K562 (cell line): ENCODE results near the gene FIZ1. TPM values are rescaled to one million over a fixed set of nuclear protein-coding genes. Genes with fewer than 3 reads are reported as not detected.

Source experiments
- ARID3B ChIP-seq: fragments of 250-450 bp; sonication (Bioruptor Pico); IDR thresholded peaks from 2 replicates; pipeline ENCODE4 v1.4.0; 2020; ENCODE audit warnings: borderline replicate concordance
- CCNT2 ChIP-seq: IDR thresholded peaks from 2 replicates; pipeline ENCODE4 v1.6.1; 2011; ENCODE audit warnings: borderline replicate concordance, low read depth, mild to moderate bottlenecking, moderate library complexity, mixed read lengths, low read length; ENCODE audit not compliant: insufficient read length; ENCODE audit errors: extremely low read depth
- CXXC5 ChIP-seq: fragments of 250-450 bp; sonication (Bioruptor Pico); IDR thresholded peaks from 2 replicates; pipeline ENCODE4 v1.8.0; 2022; ENCODE audit warnings: inconsistent platforms, mild to moderate bottlenecking, moderate library complexity
- KDM5B ChIP-seq: fragments of 200-600 bp; sonication (generic); IDR thresholded peaks from 2 replicates; pipeline ENCODE4 v1.6.1; 2012; ENCODE audit warnings: low read depth, mild to moderate bottlenecking, moderate library complexity, low read length, control low read depth, inconsistent platforms; ENCODE audit not compliant: insufficient replicate concordance
- KLF10 ChIP-seq: fragments of 250-450 bp; sonication (Bioruptor Pico); IDR thresholded peaks from 2 replicates; pipeline ENCODE4 v1.6.1; 2021; ENCODE audit warnings: matching md5 sums
- KLF13 ChIP-seq: fragments of 450-650 bp; IDR thresholded peaks from 2 replicates; pipeline ENCODE4 v1.6.1; 2016; ENCODE audit warnings: missing genetic modification characterization, low read depth, mild to moderate bottlenecking, missing compliant biosample characterization, moderate library complexity, borderline replicate concordance
- MTA3 ChIP-seq: fragments of 450-650 bp; formaldehyde crosslinking; IDR thresholded peaks from 2 replicates; pipeline ENCODE4 v1.6.1; 2017; ENCODE audit warnings: mild to moderate bottlenecking, borderline replicate concordance
- MXI1 ChIP-seq: IDR thresholded peaks from 2 replicates; pipeline ENCODE4 v1.6.1; 2011; ENCODE audit warnings: low read depth, mild to moderate bottlenecking, improper control_type of control experiment, low read length
- NFRKB ChIP-seq: fragments of 450-650 bp; IDR thresholded peaks from 2 replicates; pipeline ENCODE4 v1.6.1; 2016; ENCODE audit warnings: low read depth
- PML ChIP-seq: IDR thresholded peaks from 2 replicates; pipeline ENCODE4 v1.6.1; 2012; ENCODE audit warnings: low read length, inconsistent platforms
- POLR2H ChIP-seq: IDR thresholded peaks from 2 replicates; pipeline ENCODE4 v1.6.1; 2016; ENCODE audit warnings: missing genetic modification characterization, low read depth, mild to moderate bottlenecking, control low read depth, missing compliant biosample characterization, moderate library complexity
- RBM39 ChIP-seq: fragments of 200-400 bp; formaldehyde crosslinking; optimal IDR thresholded peaks from 2 replicates; pipeline ENCODE3; 2018; ENCODE audit warnings: low read depth, low read length
- SIRT6 ChIP-seq: IDR thresholded peaks from one replicate; pipeline ENCODE4 v1.6.1; 2012; ENCODE audit warnings: low read depth, mild to moderate bottlenecking, control low read depth, inconsistent platforms, low read length, moderate library complexity
- SMARCE1 ChIP-seq: fragments of 450-650 bp; IDR thresholded peaks from 2 replicates; pipeline ENCODE4 v1.7.1; 2016; ENCODE audit warnings: mild to moderate bottlenecking
- SNRNP70 ChIP-seq: fragments of 200-400 bp; formaldehyde crosslinking; optimal IDR thresholded peaks from 2 replicates; pipeline ENCODE3; 2017; ENCODE audit warnings: low read depth, low read length
- TAF7 ChIP-seq: fragments of 450-650 bp; IDR thresholded peaks from 2 replicates; pipeline ENCODE4 v1.6.1; 2016; ENCODE audit warnings: missing genetic modification characterization, missing compliant biosample characterization
- TBL1XR1 ChIP-seq, 2 experiments: IDR thresholded peaks; 2 replicates each; pipeline ENCODE4 v1.6.1; 2012; ENCODE audit warnings: improper control_type of control experiment in 2 of 2, low read length in 2 of 2, mild to moderate bottlenecking in 1 of 2
- TRIM28 ChIP-seq: fragments of 450-650 bp; IDR thresholded peaks from 2 replicates; pipeline ENCODE4 v1.6.1; 2017
- U2AF2 ChIP-seq: fragments of 200-400 bp; formaldehyde crosslinking; optimal IDR thresholded peaks from 2 replicates; pipeline ENCODE3; 2017; ENCODE audit warnings: low read depth, mild to moderate bottlenecking, low read length
- ZBTB11 ChIP-seq, 3 experiments: fragments of 200-800 bp in 1 of 3; fragments of 250-450 bp in 1 of 3; fragments of 450-650 bp in 1 of 3; sonication (Bioruptor Pico) in 1 of 3; sonication (Bioruptor generic) in 1 of 3; formaldehyde crosslinking in 1 of 3; IDR thresholded peaks; 2 replicates each; pipeline versions ENCODE4 v1.6.1 to v1.8.0; 2016 to 2022; ENCODE audit warnings: mild to moderate bottlenecking in 2 of 3, missing genetic modification characterization in 2 of 3, missing compliant biosample characterization in 1 of 3, moderate library complexity in 1 of 3
- ZFX ChIP-seq: sonication (generic); formaldehyde crosslinking; IDR thresholded peaks from 2 replicates; pipeline ENCODE4 v1.8.0; 2022; ENCODE audit warnings: mild to moderate bottlenecking, missing genetic modification reagents, moderate library complexity
- ZKSCAN3 ChIP-seq: fragments of 250-450 bp; sonication (Bioruptor Pico); IDR thresholded peaks from 2 replicates; pipeline ENCODE4 v1.4.0; 2020
- ZNF282 ChIP-seq: sonication (generic); formaldehyde crosslinking; IDR thresholded peaks from 2 replicates; pipeline ENCODE4 v1.8.1; 2023; ENCODE audit warnings: missing genetic modification reagents
- polyA plus RNA-seq, 8 experiments: library from polyadenylated mRNA; depleted of rRNA in 4 of 8; stranded (reverse) in 5 of 8; unstranded in 3 of 8; fragments of >200 nt; fragmentation: Nextera tagmentation in 2 of 8; fragmentation: Illumina TruSeq in 1 of 8; extraction: Ambion mirVana in 2 of 8; extraction: Trizol in 1 of 8; gene quantifications; 2 replicates each; pipeline versions ENCODE4 v1.2.1 to v1.2.3, GENCODE V29; 2011 to 2014; ENCODE audit warnings: inconsistent platforms in 1 of 8, missing spikeins in 1 of 8
- total RNA-seq, 7 experiments: library from RNA; depleted of rRNA in 6 of 7; stranded (reverse); fragments of >200 nt in 6 of 7; fragmentation: Illumina TruSeq in 2 of 7; extraction: Trizol in 2 of 7; gene quantifications; 2 replicates each; pipeline versions ENCODE4 v1.2.1 to v1.2.3, GENCODE V29; 2011 to 2021; ENCODE audit warnings: low replicate concordance in 1 of 7

Gene FIZ1
- total and polyA plus RNA-seq, 9 of the 15 experiments (the other 6 are each of a cell fraction or from before 2014, with no cell fraction given), result 0.79 to 17.5 (median 5.5) TPM

DNA sequence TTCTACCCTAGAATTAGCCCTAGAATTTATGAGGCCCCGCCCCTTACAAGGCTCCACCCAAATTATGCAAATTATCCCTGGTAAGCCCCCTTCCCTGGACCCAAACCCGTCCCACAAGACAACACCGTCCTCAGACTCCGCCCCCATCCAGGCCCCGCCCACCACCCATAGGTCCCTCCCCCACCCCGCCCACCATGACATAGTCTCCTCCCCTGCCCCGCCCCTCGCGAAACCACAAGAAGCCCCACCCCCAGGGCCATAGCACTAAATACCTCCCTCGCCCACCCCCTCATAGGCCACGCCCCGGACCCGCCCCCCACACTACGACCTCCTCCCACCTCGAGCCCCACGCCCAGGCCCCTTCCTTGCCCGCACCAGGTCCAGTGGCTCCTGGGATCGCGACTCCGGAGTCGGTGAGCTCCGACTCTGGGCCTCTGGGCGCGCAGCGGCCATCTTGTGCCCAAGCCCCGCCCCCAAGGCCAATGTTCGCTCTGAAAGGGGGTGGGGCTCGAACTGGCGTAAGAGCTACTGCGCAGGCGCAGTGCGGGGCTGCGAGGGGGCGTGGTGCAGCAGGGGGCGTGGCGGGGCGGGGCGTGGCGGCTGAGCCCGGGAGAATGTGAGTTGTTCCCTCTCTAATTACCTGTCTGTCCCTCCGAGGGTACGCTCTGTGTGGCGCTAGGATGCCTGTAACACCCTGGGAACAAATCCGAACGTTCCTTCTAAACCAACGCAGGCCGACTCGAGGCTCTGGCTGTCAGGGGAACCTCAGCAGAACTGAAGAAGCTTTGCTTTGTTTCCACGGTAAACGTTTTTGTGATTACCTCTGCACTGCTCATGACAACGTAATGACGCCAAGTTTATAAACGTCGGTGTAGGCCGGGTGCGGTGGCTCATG, 25.0 kb upstream of the FIZ1 start, which contains the start of gene ZNF784 (continued):
- TF ChIP-seq SIRT6 (no peak), CXXC5 (CRISPR knock-in tag) (peak; percentile 42), TRIM28 (no peak), ARID3B (CRISPR knock-in tag) (no peak), KDM5B (peak; percentile 85), POLR2H (tag) (peak; percentile 53), ZNF282 (no peak), SMARCE1 (peak; percentile 17; the same call in 1 of the 2 replicates), TBL1XR1 (IDR thresholded peaks at IDR 0.05; ENCODE audit: low read length in 2 of 2) (peak in 1 of 2 experiments; percentile 51; a peak in 1 of 4 replicates), RBM39 (no peak), ZBTB11 (CRISPR knock-in tag; IDR thresholded peaks at IDR 0.05) (no peak), NFRKB (0 out of 2 replicates have a peak, but pooled peaks have one; percentile 35), PML (0 out of 2 replicates have a peak, but pooled peaks have one; percentile 51), ZKSCAN3 (CRISPR knock-in tag) (no peak), ZFX (peak; percentile 62), CCNT2 (peak; percentile 76), SNRNP70 (no peak), KLF13 (tag) (peak; percentile 97), MXI1 (peak; percentile 46; the same call in 1 of the 2 replicates), KLF10 (CRISPR knock-in tag) (no peak), TAF7 (tag) (peak; percentile 94), MTA3 (0 out of 2 replicates have a peak, but pooled peaks have one; percentile 45), U2AF2 (no peak)
